MCF 10A (cell line): ENCODE data around the gene APOL1. TPM values are rescaled to one million over a fixed set of nuclear protein-coding genes. Genes with fewer than 3 reads are reported as not detected.
"Not testable (repeated sequence)": the region's sequence is repeated elsewhere in the genome, so short reads cannot be mapped to it uniquely, and the experiment has no call there.

Experiments used
- BruUV-seq: library from RNA; stranded (reverse); fragments of 400-500 nt; replicated peaks from 2 replicates; lab custom pipeline; 2021; lab: Mats Ljungman, UMichigan
- CTCF ChIA-PET: fragments of 300-600 bp; sonication (Branson Sonifier 250); formaldehyde crosslinking; extraction: SDS; loops from one replicate; lab custom pipeline; 2021; ENCODE audit warnings: antibody characterized with exemption, inconsistent platforms; lab: Yijun Ruan, JAX
- POLR2A ChIA-PET: fragments of 300-600, 350-650 bp; sonication (Branson Sonifier 250); formaldehyde crosslinking; extraction: SDS; loops from one replicate; lab custom pipeline; 2020; ENCODE audit warnings: antibody characterized with exemption, inconsistent platforms; lab: Yijun Ruan, JAX
- DNase-seq: peaks from one replicate; pipeline ENCODE4 v3.0.0-alpha.2; 2018; ENCODE audit not compliant: unreplicated experiment
- H3K27ac Mint-ChIP-seq: one replicate; pipeline ENCODE4 v1.8.0; 2022; ENCODE audit warnings: mild to moderate bottlenecking, low read depth, mixed read lengths; ENCODE audit not compliant: unreplicated experiment
- H3K27me3 Mint-ChIP-seq: one replicate; pipeline ENCODE4 v1.8.0; 2022; ENCODE audit warnings: mixed read lengths; ENCODE audit not compliant: insufficient read depth, unreplicated experiment
- H3K36me3 Mint-ChIP-seq: one replicate; pipeline ENCODE4 v1.8.0; 2022; ENCODE audit warnings: mild to moderate bottlenecking, moderate library complexity, mixed read lengths; ENCODE audit not compliant: insufficient read depth, unreplicated experiment
- H3K4me1 Mint-ChIP-seq: one replicate; pipeline ENCODE4 v1.8.0; 2022; ENCODE audit warnings: mixed read lengths; ENCODE audit not compliant: insufficient read depth, unreplicated experiment
- H3K4me3 Mint-ChIP-seq: one replicate; pipeline ENCODE4 v1.8.0; 2022; ENCODE audit warnings: mild to moderate bottlenecking, moderate library complexity, mixed read lengths; ENCODE audit not compliant: unreplicated experiment
- H3K9me3 Mint-ChIP-seq: one replicate; pipeline ENCODE4 v1.8.0; 2022; ENCODE audit warnings: mixed read lengths; ENCODE audit not compliant: unreplicated experiment
- CTCF ChIP-seq: fragments of 200-600 bp; IDR thresholded peaks from one replicate; pipeline ENCODE4 v1.8.0; 2022; ENCODE audit warnings: antibody characterized with exemption, mild to moderate bottlenecking; ENCODE audit not compliant: unreplicated experiment
- intact Hi-C: fragments of 100-400 bp; cut with micrococcal nuclease; formaldehyde crosslinking; loops from 2 replicates; pipeline ENCODE4 v1.14.1; 2022
- total RNA-seq: library from RNA; stranded (reverse); gene quantifications from 2 replicates; pipeline ENCODE4 v1.2.3, GENCODE V29; 2022

Gene APOL1
- total RNA-seq, 1 experiment from 2014 or later, result 0.14 TPM

GRCh38 chr22:36245805-36246356, 7.1 kb upstream of the APOL1 start:
- CTCF ChIA-PET, result no interaction called here
- Mint-ChIP-seq H3K27ac (no peak overlapping the region), H3K4me1 (no peaks in the 10 kb centered on the region), H3K9me3 (no peaks in the 10 kb centered on the region), H3K36me3 (no peaks in the 10 kb centered on the region), H3K27me3 (no peaks in the 10 kb centered on the region), H3K4me3 (no peak overlapping the region)
- intact Hi-C loops, result no loop called here
- TF ChIP-seq CTCF, result no peak
- BruUV-seq, result no TSS peak
- DNase-seq, result no peak
- POLR2A ChIA-PET, result interaction anchor here (0.7 kb wide), 1 partner anchor 251 kb away, joined by 3 read pairs; no protein-coding TSS in a partner anchor

GRCh38 chr22:36246718-36247117, 6.2 kb upstream of the APOL1 start:
- Mint-ChIP-seq H3K27me3 (no peaks in the 10 kb centered on the region), H3K4me3 (no peak overlapping the region), H3K27ac (no peak overlapping the region), H3K36me3 (no peaks in the 10 kb centered on the region), H3K9me3 (no peaks in the 10 kb centered on the region), H3K4me1 (no peaks in the 10 kb centered on the region)
- intact Hi-C loops, result no loop called here
- TF ChIP-seq CTCF, result no peak
- ChIA-PET CTCF (no interaction called here), POLR2A (interaction anchor here (0.7 kb wide), 1 partner anchor 252 kb away, joined by 3 read pairs; no protein-coding TSS in a partner anchor)
- no TSS peak for BruUV-seq
- DNase-seq, result no peak

- H3K4me1 Mint-ChIP-seq, result no peaks in the 10 kb centered on the region
- no TSS peak for BruUV-seq
- H3K9me3 Mint-ChIP-seq, result no peaks in the 10 kb centered on the region
- H3K27me3 Mint-ChIP-seq, result no peaks in the 10 kb centered on the region
- no peak for TF ChIP-seq CTCF
- no peaks in the 10 kb centered on the region for H3K36me3 Mint-ChIP-seq
- ChIA-PET CTCF (interaction anchor here (0.6 to 0.7 kb wide), 2 partner anchors 9 to 1099 kb away, joined by 3 read pairs; partner anchors contain the start of gene APOL2), POLR2A (interaction anchor here (0.9 kb wide), 1 partner anchor 600 kb away, joined by 4 read pairs; the partner anchor contains the start of gene APOL6)
- intact Hi-C loops, result no loop called here
- DNase-seq, result no peak
- no peak overlapping the region for H3K4me3 Mint-ChIP-seq
- no peak overlapping the region for H3K27ac Mint-ChIP-seq
Measured at GRCh38 chr22:36247955-36248354, 5.0 kb upstream of the APOL1 start.

GRCh38 chr22:36249160-36249559, 3.8 kb upstream of the APOL1 start:
- ChIA-PET CTCF (interaction anchor here (1.7 kb wide), 1 partner anchor 10 kb away, joined by 12 read pairs; the partner anchor contains the start of gene APOL2), POLR2A (interaction anchor here (0.7 kb wide), 1 partner anchor 11 kb away, joined by 3 read pairs; no protein-coding TSS in a partner anchor)
- no peaks in the 10 kb centered on the region for H3K27me3 Mint-ChIP-seq
- no TSS peak for BruUV-seq
- intact Hi-C loops, result no loop called here
- no peaks in the 10 kb centered on the region for H3K9me3 Mint-ChIP-seq
- H3K36me3 Mint-ChIP-seq, result no peaks in the 10 kb centered on the region
- TF ChIP-seq CTCF, result no peak
- H3K4me1 Mint-ChIP-seq, result no peaks in the 10 kb centered on the region
- H3K4me3 Mint-ChIP-seq, result no peak overlapping the region
- DNase-seq, result no peak
- H3K27ac Mint-ChIP-seq, result no peak overlapping the region

- H3K27ac Mint-ChIP-seq, BruUV-seq, H3K4me1 Mint-ChIP-seq, intact Hi-C loops, DNase-seq, H3K9me3 Mint-ChIP-seq, H3K4me3 Mint-ChIP-seq, H3K36me3 Mint-ChIP-seq, H3K27me3 Mint-ChIP-seq: not testable (repeated sequence)
- POLR2A ChIA-PET, result interaction anchor here (1.5 kb wide), 1 partner anchor 11 kb away, joined by 4 read pairs; the partner anchor contains the start of gene APOL2
- CTCF ChIA-PET, result interaction anchor here (0.6 to 0.7 kb wide), 2 partner anchors 185 to 226 kb away, joined by 3 read pairs; no protein-coding TSS in a partner anchor
Measured at GRCh38 chr22:36250292-36250960, 2.5 kb upstream of the APOL1 start.

GRCh38 chr22:36251979-36252608, 839 bp upstream of the APOL1 start:
- BruUV-seq, H3K36me3 Mint-ChIP-seq, H3K4me3 Mint-ChIP-seq, H3K4me1 Mint-ChIP-seq, H3K9me3 Mint-ChIP-seq, H3K27me3 Mint-ChIP-seq, DNase-seq, POLR2A ChIA-PET, intact Hi-C loops: not testable (repeated sequence)
- CTCF ChIA-PET, result interaction anchor here (1.1 to 2.7 kb wide), 2 partner anchors 8 to 12 kb away, joined by 3 to 10 read pairs; partner anchors contain the start of gene APOL2
- H3K27ac Mint-ChIP-seq, result peak overlapping the region; percentile 39
